HG03439 (cell line): Measurements from ENCODE around the gene FRMD6.
"Not testable (repeated sequence)": the region's sequence is repeated elsewhere in the genome, so short reads cannot be mapped to it uniquely, and the experiment has no call there.

ENCODE experiments used
- ATAC-seq: cut with Tn5 transposase; IDR thresholded peaks from one replicate; pipeline ENCODE4 v1.9.1; 2021; ENCODE audit warnings: mild to moderate bottlenecking, moderate library complexity; ENCODE audit not compliant: unreplicated experiment

Gene FRMD6

GRCh38 chr14:51628238-51628637 is 23.5 kb upstream of the FRMD6 start:
- no peak for ATAC-seq

- no peak for ATAC-seq
Measured at GRCh38 chr14:51630987-51631386, 20.7 kb upstream of the FRMD6 start.

DNA sequence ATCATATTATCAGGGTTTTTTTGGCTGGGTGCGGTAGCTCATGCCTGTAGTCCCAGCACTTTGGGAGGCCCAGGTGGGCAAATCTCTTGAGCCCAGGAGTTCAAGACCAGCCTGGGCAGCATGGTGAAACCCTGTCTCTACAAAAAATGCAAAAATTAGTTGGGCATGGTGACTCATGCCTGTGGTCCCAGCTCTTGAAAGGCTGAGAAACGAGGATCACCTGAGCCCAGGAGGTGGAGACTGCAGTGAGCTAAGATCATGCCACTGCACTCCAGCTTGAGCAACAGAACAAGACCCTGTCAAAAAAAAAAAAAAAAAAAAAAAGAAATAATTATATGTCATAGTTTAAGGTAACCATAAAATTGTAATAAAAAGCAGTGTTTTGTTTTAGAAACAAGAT is 18.4 kb upstream of the FRMD6 start:
- ATAC-seq, result not testable (repeated sequence)

DNA sequence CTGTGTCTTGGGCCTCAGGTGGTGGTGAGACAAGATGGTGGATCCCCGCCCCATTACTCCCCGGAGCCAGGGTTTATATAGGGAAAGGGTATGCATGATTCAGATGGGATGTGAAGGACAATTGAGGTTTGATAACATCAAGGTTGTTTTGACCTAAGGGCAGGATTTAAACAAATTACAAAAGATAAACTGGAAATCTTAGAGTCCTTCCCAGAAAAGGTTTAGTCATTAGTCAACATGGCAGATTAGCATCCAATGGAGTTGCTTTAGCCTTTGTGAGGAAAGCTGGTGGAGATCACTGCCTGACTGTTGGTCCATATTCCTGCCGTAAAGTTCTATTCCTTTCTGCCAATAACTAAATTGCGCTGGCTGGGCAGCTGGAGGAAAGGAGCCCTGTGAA is 15.6 kb upstream of the FRMD6 start:
- ATAC-seq, result no peak

DNA sequence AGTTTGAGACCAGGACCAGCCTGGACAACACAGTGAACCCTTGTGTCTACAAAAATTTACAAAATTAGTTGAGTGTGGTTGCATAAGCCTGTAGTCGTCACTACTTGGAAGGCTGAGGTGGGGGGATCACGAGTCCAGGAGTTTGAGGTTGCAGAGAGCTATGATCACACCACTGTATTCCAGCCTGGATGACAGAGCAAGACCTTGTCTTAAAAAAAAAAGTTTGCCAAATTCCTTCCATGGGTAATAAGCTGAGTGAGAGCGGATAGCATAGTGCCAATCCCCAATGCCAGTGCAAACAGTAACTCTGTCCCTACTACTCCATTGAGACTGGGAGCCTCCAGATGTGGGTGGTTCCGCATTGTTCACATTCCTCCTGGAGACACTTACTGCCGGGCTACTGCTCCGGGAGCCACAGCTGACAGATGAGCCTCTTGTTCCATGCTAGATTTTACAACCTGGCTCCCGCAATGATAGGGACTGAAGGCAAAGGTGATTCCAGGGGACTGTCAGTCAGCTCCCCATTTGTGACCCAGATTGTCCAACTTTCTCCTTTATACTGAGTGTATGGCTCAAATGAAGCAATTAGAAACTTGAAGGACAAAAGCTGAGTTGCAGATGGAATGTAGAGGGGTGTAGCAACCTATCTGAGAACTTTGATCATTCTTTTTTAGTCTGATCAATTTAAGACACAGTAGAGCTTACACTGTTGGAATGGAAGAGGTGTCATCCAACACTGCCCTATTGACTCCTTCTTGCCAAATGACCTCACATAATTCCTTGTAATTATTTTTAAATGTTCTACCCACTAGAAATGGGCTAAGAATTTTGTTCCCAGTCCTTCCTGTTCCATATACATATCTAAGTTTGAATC is 13.4 kb upstream of the FRMD6 start:
- ATAC-seq, result no peak

DNA sequence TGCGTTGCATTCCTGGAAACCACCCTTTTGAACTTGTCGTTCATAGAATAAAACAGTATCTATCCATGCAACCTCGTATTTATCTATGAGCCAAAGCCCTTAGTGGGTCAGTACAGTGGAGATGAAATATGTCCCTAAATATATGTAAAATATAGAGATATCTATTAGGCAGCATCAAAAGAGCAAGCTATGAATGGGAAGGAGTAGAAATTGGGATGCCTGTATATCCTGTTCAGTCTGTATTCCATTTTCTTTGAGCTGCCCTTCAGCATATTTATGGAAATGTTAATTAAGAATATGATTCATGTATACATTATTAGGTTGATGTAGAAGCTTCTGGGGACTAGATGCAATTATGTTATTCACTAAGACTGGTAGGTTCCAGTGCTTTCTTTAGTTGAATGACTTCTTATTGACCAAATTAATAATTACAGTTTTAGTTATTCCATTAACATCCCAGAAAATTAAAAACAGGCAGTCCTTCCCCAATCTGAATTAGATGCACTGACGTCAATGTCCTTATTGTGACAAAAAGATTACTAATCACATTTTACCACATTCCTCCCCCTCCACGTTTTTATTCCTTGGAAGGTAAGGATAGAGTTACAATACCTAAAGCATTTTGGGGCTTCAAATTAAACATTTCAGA is 11.9 kb upstream of the FRMD6 start:
- ATAC-seq, result no peak

- no peak for ATAC-seq
Measured at GRCh38 chr14:51643140-51643539, 8.6 kb upstream of the FRMD6 start.

DNA sequence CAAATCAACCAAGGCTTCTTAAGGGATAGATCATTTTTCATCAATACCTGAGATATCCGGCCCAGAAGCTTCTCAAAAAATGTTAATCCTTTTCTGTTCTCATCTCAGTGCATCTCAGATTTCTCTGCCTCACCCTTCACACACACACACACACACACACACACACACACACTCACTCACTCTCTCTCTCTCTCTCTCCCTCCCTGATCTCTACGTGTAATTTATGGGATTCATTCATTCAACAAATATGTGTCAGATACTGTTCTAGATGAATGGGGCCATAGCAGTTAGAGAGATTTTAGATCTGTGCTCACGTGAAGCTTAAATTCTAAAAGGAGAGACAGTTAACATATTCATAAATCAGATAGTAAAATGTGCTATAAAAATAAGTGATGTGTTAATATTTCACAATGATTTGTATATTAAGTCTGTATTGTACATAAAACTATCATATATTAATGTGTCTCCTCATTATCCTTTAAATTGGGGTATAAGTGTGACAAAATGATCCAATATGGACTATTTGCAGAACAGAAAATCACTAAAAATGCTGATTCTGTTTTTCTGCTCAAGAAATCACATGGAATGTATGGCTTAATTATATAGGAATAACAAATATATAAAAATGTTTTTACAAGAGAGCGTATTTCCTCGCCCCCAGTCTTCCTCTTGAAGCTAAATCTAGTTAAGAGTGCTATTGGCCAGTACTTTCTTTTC is 7.3 kb upstream of the FRMD6 start:
- ATAC-seq, result no peak

GRCh38 chr14:51648296-51648695 is 3.4 kb upstream of the FRMD6 start:
- ATAC-seq, result no peak

DNA sequence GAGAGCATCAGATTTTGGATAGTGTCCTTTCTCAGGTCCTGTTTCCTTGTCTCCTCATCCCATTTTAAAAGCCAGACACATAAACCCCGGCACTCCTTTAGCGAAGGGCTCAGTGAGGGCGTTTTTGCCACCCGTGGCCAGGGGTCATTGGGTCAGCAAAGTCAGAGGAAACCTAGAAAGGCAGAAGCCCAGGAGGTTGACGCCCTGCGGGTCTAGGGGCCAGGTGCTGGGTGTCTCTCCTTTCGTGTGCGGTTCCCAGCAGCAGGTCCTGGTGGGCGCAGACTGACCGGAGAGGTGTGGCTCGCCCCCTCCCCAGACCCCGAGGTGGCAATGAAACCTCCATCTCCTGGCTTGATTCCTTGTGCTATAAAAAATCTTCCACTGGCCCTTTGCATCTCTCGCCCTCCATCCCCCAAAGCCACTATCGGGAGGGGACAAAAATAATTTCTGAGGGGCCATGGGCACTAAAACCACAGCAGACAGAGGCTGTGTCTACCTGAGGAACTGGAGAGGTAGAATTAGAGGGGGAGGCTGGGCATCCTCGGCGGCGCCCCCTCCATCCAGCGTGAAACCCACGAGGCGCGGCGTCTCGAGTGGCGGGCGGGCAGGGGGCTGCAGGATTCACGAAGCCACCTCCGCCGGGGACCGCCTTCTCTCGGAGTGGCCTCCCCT is 858 bp upstream of the FRMD6 start:
- ATAC-seq, result no peak

DNA sequence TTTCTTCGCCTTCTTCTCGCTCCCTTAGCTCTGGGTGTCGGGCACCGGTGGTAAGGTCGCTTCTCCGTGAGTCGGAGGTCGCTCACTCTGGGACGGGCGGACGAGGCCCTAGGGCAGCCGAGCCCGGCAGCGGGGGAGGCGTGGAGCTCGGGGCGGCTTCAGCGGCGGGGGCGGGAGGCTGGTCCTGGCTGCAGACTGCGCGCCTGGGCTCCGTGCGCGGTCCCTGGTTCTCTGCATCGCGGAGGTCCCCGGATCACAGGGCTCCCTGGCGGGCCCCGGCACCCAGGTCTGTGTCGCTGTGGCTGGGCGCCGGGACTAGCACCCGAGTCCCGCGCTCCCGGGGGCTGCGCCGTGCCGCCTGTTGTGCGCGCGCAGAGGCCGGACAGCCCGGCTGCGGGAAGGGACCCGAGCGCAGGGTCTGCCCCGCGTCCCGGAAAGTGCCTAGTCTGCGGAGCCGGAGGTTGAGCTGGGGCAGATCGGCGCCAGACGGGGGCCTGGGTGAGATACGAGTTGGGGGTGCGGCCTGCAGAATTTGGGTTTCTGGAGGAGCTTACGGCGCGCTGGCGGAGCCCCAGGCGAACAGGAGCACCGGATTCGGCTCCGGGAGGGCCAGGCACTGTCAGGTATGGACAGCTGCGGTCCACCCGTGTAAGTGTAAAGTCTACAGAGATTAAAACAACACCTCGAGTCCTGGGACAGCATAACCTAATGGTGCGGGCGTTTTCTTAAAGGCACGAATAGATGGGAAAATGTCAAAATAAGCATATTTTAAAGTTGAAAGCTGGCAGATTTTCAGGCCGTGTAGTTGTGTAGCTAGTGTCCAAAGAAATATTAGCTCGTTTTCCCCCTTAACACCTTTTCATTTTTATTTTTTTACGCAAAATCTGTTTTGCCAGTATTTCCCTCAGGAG is 713 bp downstream of the FRMD6 start:
- ATAC-seq, result peak; percentile 37

DNA sequence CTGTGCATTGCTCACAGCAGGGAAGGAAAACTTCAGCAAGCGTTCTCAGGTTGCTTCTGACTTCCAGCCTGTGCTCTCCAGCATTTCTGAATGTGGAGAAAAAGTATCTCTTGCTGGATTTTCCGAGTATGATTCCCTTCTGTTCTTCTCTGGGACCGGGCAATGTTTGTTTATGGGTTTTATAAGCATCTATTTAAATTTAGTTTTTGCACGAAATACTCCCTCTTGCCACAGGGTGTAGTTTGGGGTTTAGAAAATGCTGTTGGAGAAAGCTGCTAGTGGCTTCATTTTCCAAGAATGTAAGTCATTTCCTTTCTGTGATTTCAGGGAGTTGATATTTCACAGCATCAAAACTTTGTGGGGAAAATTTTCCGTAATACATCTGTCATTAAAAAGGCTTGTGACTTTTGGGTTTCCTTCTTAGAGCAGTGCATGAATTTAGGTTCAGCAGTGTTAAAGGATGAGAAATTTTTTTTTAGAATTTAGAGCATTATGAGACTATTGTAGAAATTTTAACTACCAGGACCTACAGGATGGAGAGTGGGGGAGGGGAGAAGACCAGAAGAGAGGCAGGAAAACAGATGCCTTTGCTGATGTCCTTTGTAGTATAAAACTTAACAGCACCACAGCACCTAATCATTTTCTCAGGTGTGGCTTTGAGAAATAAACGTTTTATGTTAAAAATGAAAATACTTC is 1.5 kb downstream of the FRMD6 start:
- no peak for ATAC-seq

DNA sequence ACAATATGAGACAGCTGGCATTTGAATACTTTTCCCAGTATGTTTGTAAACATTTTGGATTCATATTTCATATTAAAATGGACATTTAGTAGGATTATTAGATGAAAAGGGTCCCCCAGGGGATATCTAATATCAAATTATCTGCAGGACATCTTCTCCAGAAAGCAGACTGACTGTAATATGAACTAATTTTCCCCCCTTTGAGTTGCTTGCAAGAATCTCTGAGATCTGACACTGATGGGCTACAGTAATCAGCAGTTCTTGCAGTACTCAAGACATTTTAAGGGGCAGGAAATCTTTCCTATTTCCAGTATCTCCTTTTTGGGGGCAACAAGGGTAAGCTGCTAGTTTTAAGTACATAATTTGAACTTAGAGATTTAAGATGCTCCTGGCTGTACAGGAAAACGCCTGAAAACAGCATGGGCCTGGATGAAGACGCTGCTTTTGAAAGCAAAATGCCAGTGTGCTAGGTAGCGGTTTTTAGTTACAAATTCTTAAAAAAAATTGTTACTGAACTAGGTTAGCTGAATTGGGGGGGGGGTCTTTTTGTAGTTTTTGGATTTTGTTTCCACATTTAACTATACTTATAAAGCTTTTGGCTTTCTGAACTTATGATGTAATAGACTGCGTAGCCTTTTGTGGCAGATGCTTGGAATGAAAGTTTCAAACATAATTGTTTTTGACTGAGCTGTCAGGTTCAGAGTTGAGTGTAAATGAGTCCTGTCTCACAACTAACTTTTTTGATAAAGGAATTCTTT is 2.2 kb downstream of the FRMD6 start:
- ATAC-seq, result no peak

DNA sequence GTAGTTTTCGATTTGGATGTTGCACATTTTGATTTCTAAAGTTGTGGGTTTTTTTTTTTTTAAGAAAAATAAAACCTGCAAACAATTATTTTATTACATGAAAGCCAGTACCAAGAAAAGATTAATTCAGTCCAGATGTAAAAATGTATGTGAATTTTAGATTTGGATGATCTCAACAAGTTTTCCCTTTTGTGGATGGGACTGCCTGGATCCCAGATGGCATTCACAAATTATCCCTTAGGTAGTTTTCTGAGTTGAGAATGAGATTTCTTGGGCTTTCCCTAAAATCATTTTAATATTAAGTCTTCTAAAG is 2.8 kb downstream of the FRMD6 start:
- ATAC-seq, result no peak

- no peak for ATAC-seq
Measured at GRCh38 chr14:51657762-51658161, 6.1 kb downstream of the FRMD6 start.

DNA sequence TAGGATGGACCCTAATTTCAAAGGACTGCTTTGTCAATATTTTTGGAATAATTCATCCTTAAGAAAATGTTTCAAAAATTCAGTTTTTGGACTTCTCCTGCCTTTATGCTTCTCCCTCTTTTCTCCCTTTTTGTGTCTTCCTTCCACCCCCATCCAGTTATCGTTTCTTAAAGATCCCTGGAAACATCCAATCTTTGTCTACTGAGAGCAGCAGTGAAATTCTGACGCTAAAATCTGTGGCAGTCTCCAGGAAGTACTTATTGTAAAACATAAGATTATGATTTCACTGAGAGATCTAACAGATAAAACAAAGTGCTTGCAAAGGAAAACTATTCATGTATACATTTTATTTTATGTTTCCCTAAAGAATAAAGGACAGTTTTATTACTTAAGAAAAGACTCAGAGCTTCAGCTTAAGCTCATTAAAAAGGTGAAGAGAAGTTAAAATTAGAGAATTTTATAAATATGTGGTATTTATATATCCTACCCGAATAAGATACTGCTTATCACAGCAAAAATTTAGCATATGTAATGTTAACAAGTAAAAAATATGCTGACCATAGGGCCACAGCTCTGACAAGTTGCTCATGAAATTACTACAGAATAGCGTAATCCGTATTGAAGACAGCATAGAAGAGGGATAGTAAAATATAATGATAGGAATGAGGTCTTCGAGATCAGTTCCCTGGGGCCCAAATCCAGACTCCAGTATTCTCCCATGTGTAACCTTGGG is 6.9 kb downstream of the FRMD6 start:
- ATAC-seq, result no peak

DNA sequence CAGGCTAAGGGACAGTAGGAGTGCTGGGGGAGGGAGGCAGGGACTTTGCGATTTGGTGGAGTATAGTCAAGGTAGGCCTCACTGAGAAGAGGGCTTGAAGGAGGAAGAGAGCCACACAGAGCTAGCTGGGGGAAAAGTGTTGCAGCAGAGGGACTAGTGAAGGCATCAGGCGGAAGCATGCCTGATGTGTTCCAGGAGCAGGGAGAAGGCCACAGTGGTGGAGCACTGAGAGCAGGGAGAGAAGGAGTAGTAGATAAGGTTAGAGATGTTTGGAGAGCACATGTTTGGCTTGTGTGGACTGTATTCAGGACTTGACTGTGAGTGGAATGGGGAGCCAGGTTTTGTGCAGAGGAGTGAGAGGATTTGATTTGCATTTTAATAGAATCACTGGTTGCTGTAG is 9.0 kb downstream of the FRMD6 start:
- ATAC-seq, result no peak

- no peak for ATAC-seq
Measured at GRCh38 chr14:51661504-51661903, 9.8 kb downstream of the FRMD6 start.
